Neutrophil (primary cell): ENCODE data around the gene RASSF3.
"Not testable (repeated sequence)": the region's sequence is repeated elsewhere in the genome, so short reads cannot be mapped to it uniquely, and the experiment has no call there.

ENCODE experiments used
- H3K27ac ChIP-seq: fragments of 200-600 bp; sonication (generic); 2 replicates; pipeline ENCODE4 v1.5.1; 2016; ENCODE audit warnings: mild to moderate bottlenecking, moderate library complexity
- H3K27me3 ChIP-seq: fragments of 200-600 bp; sonication (generic); 2 replicates; pipeline ENCODE4 v1.6.0; 2016; ENCODE audit warnings: mild to moderate bottlenecking
- H3K36me3 ChIP-seq: fragments of 200-600 bp; sonication (generic); 2 replicates; pipeline ENCODE4 v1.5.1; 2017
- H3K4me1 ChIP-seq, 2 experiments: fragments of 200-600 bp in 1 of 2; sonication (generic) in 1 of 2; 1 replicate in 1 of 2; 2 replicates in 1 of 2; pipeline versions ENCODE4 v1.5.1 to v1.6.1; 2013 to 2016; ENCODE audit warnings: low read depth in 1 of 2, low read length in 1 of 2, mild to moderate bottlenecking in 1 of 2, moderate library complexity in 1 of 2; ENCODE audit not compliant: control insufficient read depth in 1 of 2, insufficient read depth in 1 of 2
- H3K4me3 ChIP-seq, 2 experiments: fragments of 200-600 bp in 1 of 2; sonication (generic) in 1 of 2; 1 replicate in 1 of 2; 2 replicates in 1 of 2; pipeline ENCODE4 v1.5.1; 2013 to 2016; ENCODE audit warnings: low read depth in 1 of 2, low read length in 1 of 2, mild to moderate bottlenecking in 1 of 2, moderate library complexity in 1 of 2
- H3K9me3 ChIP-seq: fragments of 200-600 bp; sonication (generic); 2 replicates; pipeline ENCODE4 v1.5.1; 2016
- CTCF ChIP-seq: fragments of 200-600 bp; sonication (generic); IDR thresholded peaks from 2 replicates; pipeline ENCODE4 v1.5.1; 2016; ENCODE audit warnings: antibody characterized with exemption

RASSF3 gene

GRCh38 chr12:64650762-64651161, 40.5 kb downstream of the RASSF3 start:
- Histone ChIP-seq H3K4me1 (peaks cover 26 to 42% of the 10 kb centered on the region in 2 experiments), H3K9me3 (no peaks in the 10 kb centered on the region), H3K27ac (peak overlapping the region; percentile 50), H3K27me3 (no peaks in the 10 kb centered on the region), H3K4me3 (no peak overlapping the region), H3K36me3 (peaks cover 11% of the 10 kb centered on the region)
- no peak for TF ChIP-seq CTCF

- peak overlapping the region; percentile 38 for H3K27ac ChIP-seq
- no peak for TF ChIP-seq CTCF
- peaks cover 26 to 42% of the 10 kb centered on the region in 2 experiments for H3K4me1 ChIP-seq
Observed at GRCh38 chr12:64652346-64652745, 42.1 kb downstream of the RASSF3 start.

GRCh38 chr12:64653123-64653522, 42.8 kb downstream of the RASSF3 start:
- TF ChIP-seq CTCF: no peak
- Histone ChIP-seq H3K36me3 (peaks cover 25% of the 10 kb centered on the region), H3K27me3 (no peaks in the 10 kb centered on the region), H3K27ac (peak overlapping the region; percentile 38), H3K9me3 (no peaks in the 10 kb centered on the region), H3K4me3 (no peak overlapping the region), H3K4me1 (peaks cover 26 to 44% of the 10 kb centered on the region in 2 experiments)

More at GRCh38 chr12:64652346-64652745, 42.1 kb downstream of the RASSF3 start:
- no peaks in the 10 kb centered on the region for H3K9me3 ChIP-seq
- no peak overlapping the region for H3K4me3 ChIP-seq
- no peaks in the 10 kb centered on the region for H3K27me3 ChIP-seq
- peaks cover 21% of the 10 kb centered on the region for H3K36me3 ChIP-seq

- not testable (repeated sequence) for H3K9me3 ChIP-seq, H3K27me3 ChIP-seq, H3K4me3 ChIP-seq
- Histone ChIP-seq H3K27ac (peak overlapping the region; percentile 20), H3K4me1 (peaks cover 26 to 49% of the 10 kb centered on the region in 2 experiments), H3K36me3 (peaks cover 29% of the 10 kb centered on the region)
Observed at GRCh38 chr12:64653907-64654306, 43.6 kb downstream of the RASSF3 start.

GRCh38 chr12:64655141-64655540, 44.8 kb downstream of the RASSF3 start:
- peaks cover 26 to 51% of the 10 kb centered on the region in 2 experiments for H3K4me1 ChIP-seq
- H3K36me3 ChIP-seq: peaks cover 23% of the 10 kb centered on the region
- no peaks in the 10 kb centered on the region for H3K9me3 ChIP-seq
- H3K4me3 ChIP-seq: no peak overlapping the region
- H3K27me3 ChIP-seq: no peaks in the 10 kb centered on the region
- H3K27ac ChIP-seq: peak overlapping the region; percentile 49
- TF ChIP-seq CTCF: no peak

GRCh38 chr12:64656429-64656828, 46.1 kb downstream of the RASSF3 start:
- peaks cover 23 to 44% of the 10 kb centered on the region in 2 experiments for H3K4me1 ChIP-seq
- peak overlapping the region; percentile 45 for H3K27ac ChIP-seq
- H3K27me3 ChIP-seq: no peaks in the 10 kb centered on the region
- H3K36me3 ChIP-seq: peaks cover 23% of the 10 kb centered on the region
- no peak overlapping the region for H3K4me3 ChIP-seq
- H3K9me3 ChIP-seq: no peaks in the 10 kb centered on the region
- no peak for TF ChIP-seq CTCF
